Right hindlimb (tissue), 1 donor: ENCODE results near the gene C14orf39.
"Not testable (repeated sequence)": the region's sequence is repeated elsewhere in the genome, so short reads cannot be mapped to it uniquely, and the experiment has no call there.

Experiments
- DNase-seq: peaks from one replicate; pipeline ENCODE4 v3.0.0-alpha.2; 2018

C14orf39 gene

DNA sequence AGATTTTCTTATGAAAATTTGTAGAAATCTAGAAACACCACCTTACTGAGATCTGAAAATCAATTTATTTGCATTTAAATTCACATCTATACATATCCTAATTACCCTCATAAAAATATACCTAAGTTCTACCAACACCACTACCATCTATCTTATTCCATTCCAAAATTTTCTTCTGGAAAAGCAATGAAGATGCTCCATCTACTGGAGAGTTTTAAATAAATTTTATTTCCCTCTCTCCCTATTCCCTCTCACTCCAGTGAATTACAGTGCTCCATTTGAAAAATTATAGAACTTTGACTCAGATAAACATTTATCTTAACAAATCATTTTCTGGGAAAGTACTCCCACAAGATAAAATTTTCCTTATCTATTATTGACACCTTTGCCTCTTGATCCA lies 2.3 kb upstream of the C14orf39 start:
- DNase-seq = no peak

DNA sequence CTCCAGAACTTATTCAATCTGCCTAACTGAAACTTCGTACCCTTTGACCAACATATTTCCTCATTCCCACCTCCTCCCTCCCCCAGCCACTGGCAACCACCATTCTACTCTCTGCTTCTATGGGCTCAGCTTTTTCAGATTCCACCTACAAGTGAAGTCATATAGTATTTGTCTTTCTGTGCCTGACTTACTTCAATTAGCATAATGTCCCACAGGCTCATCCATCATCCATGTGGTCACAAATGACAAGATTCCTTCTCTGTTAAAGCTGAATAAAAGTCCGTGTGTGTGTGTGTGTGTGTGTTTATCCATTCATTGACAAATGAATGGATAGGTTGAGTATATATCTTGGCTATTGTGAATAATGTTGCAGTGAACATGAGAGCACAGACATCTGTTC lies 1.3 kb upstream of the C14orf39 start:
- no peak for DNase-seq

DNA sequence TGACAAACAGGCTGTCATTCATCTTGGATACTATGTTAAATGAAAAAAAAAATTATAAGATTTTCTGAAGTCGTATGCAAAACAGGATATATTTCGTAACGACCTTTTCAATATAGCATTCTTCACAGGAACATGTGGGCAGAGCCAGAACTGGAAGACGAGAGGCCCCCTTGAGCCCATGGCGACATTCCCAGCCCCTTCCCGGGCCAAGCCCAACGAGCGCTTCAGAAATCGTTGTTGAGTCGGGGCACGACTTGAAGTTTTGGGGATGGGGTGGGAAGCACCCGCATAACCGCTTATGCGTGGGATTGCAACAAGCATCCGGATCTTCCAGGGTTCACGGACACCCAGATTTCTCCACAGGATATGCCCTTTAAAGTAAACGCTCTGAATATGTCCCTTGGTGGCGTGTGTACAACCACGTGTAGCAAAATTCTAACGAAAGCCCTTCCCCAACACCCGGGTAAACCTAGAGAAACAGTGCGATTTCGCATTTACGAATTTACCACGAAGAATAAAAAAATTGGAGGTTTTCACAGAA lies 736 bp downstream of the C14orf39 start:
- DNase-seq = peak; percentile 27

DNA sequence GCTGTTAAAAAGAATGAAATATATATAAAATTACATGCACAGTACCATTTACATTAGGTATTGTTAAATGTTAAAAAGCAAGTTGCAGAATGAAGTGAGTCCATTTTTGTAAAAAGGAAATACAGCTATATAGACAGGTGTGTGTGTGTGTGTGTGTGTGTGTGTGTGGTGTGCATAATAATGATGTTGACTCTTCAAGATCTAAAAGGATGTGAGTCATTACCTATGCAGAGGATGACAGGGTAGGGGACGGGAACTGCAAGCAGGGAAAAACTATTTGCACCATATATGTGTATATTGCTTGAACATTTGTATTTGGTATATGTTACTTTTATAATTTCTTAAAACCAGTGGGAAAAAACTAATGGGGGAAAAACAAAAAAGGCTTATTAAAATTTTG lies 3.1 kb downstream of the C14orf39 start:
- DNase-seq = no peak

DNA sequence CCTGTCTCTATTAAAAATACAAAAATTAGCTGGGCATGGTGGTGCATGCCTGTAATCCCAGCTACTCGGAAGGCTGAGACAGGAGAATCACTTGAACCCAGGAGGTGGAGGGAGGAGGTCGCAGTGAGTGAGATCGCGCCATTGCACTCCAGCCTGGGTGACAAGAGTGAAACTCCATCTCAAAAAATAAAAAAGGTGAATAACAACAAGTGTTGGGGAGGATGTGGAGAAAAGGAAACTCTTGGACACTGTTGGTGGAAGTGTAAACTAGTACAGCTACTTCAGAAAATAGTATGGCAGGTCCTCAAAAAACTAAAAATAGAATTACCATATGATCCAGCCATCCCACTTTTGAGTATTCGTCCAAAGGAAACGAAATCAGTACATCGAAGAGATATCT lies 5.6 kb downstream of the C14orf39 start:
- not testable (repeated sequence) for DNase-seq

DNA sequence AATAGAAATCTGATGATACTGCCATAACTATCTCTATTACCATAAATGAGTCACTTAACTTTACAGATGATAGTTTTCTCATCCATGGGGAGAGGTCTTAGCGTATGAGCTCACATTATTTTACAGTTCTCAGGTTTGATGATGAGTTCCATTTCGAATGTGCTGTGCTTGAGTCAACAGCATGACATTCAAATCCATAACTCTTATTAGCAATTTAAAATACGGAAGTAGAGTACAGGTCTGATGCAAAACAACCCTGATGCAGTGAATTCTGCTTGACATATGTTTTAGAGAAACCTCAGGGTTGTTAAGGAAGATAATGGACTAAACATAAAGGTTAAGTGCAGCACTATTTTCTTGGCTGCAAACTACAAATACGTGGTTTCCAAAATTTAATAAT lies 30.0 kb downstream of the C14orf39 start:
- DNase-seq = no peak

DNA sequence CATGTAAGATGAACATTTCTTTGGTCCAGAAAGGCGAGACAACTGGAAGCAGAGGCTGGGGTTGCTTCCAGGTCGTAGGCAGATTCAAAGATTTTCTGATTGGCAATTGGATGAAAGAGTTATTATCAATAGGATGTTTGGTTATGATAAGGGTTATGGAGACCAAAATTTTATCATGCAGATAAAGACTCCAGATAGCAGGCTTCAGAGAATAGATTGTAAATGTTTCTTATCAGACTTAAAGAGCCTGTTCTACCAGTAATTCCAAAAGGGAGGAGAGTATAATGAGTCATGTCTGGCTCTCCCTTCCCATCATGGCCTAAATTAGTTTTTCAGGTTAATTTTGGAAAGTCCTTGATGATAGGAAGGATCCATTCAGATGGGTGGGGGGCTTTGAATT lies 55.6 kb downstream of the C14orf39 start:
- DNase-seq = no peak

DNA sequence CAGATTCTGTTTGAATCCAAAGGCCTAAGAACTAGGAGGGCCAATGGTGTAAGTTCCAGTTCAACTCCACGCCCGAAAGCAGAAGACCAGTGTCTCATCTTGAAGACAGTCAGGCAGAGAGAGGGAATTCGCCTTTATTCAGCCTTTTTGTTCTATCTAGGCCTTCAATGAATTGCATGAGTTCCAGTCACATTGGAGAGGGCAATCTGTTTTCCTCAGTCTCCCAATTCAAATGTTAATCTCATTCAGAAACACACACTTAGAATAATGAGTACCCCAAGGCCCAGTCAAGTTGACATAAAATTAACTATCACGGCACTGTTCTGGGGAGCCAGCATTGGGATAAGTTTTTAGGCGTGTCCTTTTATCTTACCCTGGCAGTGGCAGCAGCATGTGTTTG lies 65.8 kb downstream of the C14orf39 start:
- no peak for DNase-seq

DNA sequence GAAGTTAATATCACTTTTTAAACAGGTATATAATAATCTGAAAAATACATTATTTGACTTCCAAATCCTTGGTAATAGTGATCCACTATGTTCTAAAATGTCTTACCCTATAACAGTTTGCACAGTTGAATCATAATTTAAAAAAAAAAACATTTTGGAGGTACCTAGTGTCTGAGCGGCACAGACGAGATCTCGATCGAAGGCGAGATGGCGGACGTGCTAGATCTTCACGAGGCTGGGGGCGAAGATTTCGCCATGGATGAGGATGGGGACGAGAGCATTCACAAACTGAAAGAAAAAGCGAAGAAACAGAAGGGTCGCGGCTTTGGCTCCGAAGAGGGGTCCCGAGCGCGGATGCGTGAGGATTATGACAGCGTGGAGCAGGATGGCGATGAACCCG lies 88.3 kb downstream of the C14orf39 start:
- DNase-seq = not testable (repeated sequence)

DNA sequence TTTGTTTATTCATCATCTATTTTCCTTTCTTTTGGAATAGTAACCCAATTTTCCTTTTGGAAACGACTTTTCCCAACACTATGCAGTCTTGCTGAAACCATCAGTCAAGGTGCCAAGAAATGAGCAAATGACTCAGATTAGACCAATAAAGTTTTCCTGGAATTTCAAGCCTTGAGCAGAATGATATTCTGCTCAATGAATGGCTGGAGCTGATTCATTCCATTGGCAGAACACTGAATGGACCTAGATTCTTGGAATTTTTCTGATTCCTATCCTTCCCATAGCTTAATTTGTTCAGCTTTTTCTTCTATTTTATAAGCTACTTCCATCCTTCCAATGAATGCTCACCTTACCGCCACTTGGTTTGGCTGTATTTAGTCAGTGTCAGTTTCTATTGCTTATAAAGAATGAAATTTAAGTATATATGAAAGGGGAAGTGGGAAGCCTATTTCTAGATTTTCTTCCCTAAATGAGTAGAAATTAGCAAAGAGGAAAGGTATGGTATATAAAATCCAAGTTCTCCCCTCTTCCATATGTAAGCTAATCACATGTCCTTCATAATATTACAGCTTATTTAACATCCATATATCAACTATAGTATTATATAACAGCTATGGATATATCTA lies 89.0 kb downstream of the C14orf39 start:
- no peak for DNase-seq
